ENCODE data around the gene CXorf49. TPM values are rescaled to one million over a fixed set of nuclear protein-coding genes. Genes with fewer than 3 reads are reported as not detected.
"Not testable (repeated sequence)": the region's sequence is repeated elsewhere in the genome, so short reads cannot be mapped to it uniquely, and the experiment has no call there.

Gene CXorf49
- polyA plus RNA-seq, 1 donor (not counting 4 experiments of a cell fraction or from before 2014, with no cell fraction given): not detected

DNA sequence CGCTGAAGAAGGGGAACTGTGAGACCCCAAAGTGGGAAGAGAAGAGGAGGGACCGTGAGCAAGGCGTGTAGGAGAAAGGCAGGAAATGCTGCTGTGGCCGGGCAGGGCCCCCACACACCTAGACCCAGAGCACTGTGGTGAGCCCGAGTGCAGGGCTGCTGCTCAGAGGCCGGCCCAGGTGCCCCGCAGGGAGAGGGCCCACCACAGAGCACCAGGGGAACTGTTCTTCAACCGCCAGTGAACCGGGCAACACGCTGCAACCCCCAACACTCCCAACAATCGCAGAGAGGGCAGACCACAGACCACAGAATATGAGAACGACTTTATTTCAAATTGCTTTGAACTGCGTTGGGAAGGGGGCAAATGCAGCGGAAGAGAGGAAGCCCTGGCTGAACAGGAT lies 4.0 kb downstream of the CXorf49 start:
- H3K4me2 ChIP-seq (ENCODE audit: control insufficient read depth, extremely low read depth, insufficient read depth, low read depth, low read length); H3K9ac ChIP-seq (ENCODE audit: control insufficient read depth, extremely low read depth, insufficient read depth, low read length); H3K9me3 ChIP-seq (ENCODE audit: control insufficient read depth, low read depth, low read length); H3K4me3 ChIP-seq (ENCODE audit: control insufficient read depth in 2 of 3, extremely low read depth in 1 of 3, insufficient read depth in 2 of 3, low read depth in 1 of 3, low read length in 3 of 3); H2AFZ ChIP-seq (ENCODE audit: control insufficient read depth, low read length); H4K20me1 ChIP-seq (ENCODE audit: control insufficient read depth, extremely low read depth, insufficient read depth, low read length); DNase-seq (ENCODE audit: low read depth, low spot score); FAIRE-seq; H3K27me3 ChIP-seq (ENCODE audit: control insufficient read depth, extremely low read depth, insufficient read depth, low read length); H3K36me3 ChIP-seq (ENCODE audit: control insufficient read depth in 2 of 2, extremely low read depth in 1 of 2, insufficient read depth in 2 of 2, low read length in 2 of 2); H3K79me2 ChIP-seq (ENCODE audit: control insufficient read depth, insufficient read depth, low read length); H3K9me1 ChIP-seq (ENCODE audit: control insufficient read depth, extremely low read depth, insufficient read depth, low read length); dilution Hi-C loops (cut with MboI; ENCODE audit: extremely low pct_ligation_motif_present, low sequenced_read_pairs); H3K4me1 ChIP-seq (ENCODE audit: control insufficient read depth, extremely low read depth, insufficient read depth, low read length); H3K27ac ChIP-seq (ENCODE audit: control insufficient read depth, insufficient read depth, low read length): not testable (repeated sequence)

DNA sequence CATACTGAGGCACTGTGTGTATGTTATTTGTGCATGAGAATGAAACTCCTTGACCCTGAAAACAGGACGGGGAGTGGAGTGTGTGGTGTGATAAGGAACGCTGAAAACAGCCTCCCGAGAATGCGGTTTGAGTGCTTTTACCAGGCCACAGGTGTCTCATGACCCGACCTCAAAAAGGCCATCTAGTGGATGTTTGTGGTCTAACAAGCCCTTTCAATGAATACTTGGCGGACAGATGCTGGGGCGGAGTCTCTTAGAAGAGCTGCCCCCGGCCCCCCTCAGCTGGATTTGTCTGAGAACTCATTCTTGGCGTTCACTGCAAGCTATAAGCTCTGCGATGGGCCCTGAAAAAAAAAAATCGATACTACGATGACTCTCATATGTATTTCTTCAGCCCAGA lies 15.2 kb downstream of the CXorf49 start:
- H3K9me1 ChIP-seq (ENCODE audit: control insufficient read depth, extremely low read depth, insufficient read depth, low read length); FAIRE-seq; H3K27ac ChIP-seq (ENCODE audit: control insufficient read depth, insufficient read depth, low read length); H3K9ac ChIP-seq (ENCODE audit: control insufficient read depth, extremely low read depth, insufficient read depth, low read length); H3K4me3 ChIP-seq (ENCODE audit: control insufficient read depth in 2 of 3, extremely low read depth in 1 of 3, insufficient read depth in 2 of 3, low read depth in 1 of 3, low read length in 3 of 3); H2AFZ ChIP-seq (ENCODE audit: control insufficient read depth, low read length); H4K20me1 ChIP-seq (ENCODE audit: control insufficient read depth, extremely low read depth, insufficient read depth, low read length); H3K9me3 ChIP-seq (ENCODE audit: control insufficient read depth, low read depth, low read length); H3K79me2 ChIP-seq (ENCODE audit: control insufficient read depth, insufficient read depth, low read length); H3K4me2 ChIP-seq (ENCODE audit: control insufficient read depth, extremely low read depth, insufficient read depth, low read depth, low read length); H3K36me3 ChIP-seq (ENCODE audit: control insufficient read depth in 2 of 2, extremely low read depth in 1 of 2, insufficient read depth in 2 of 2, low read length in 2 of 2); H3K4me1 ChIP-seq (ENCODE audit: control insufficient read depth, extremely low read depth, insufficient read depth, low read length); dilution Hi-C loops (cut with MboI; ENCODE audit: extremely low pct_ligation_motif_present, low sequenced_read_pairs); DNase-seq (ENCODE audit: low read depth, low spot score); H3K27me3 ChIP-seq (ENCODE audit: control insufficient read depth, extremely low read depth, insufficient read depth, low read length): not testable (repeated sequence)

DNA sequence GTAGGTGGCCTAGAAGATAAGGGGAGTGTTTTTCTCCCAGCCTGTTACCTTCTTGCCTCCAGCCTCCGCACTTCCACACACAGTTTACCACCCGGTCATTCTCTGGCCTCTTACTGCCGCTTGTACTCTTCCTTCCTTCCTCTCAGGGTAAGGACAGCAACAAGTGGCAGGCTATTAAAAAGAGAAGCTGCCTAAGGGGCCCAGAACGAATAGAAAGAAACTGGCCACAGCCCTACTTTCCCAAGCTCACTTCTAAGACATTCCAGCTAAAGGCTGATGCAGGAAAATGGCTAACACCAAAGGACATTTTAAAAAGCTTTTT lies 19.1 kb downstream of the CXorf49 start:
- H4K20me1 ChIP-seq (ENCODE audit: control insufficient read depth, extremely low read depth, insufficient read depth, low read length); H3K4me2 ChIP-seq (ENCODE audit: control insufficient read depth, extremely low read depth, insufficient read depth, low read depth, low read length); FAIRE-seq; H3K79me2 ChIP-seq (ENCODE audit: control insufficient read depth, insufficient read depth, low read length); H3K4me3 ChIP-seq (ENCODE audit: control insufficient read depth in 2 of 3, extremely low read depth in 1 of 3, insufficient read depth in 2 of 3, low read depth in 1 of 3, low read length in 3 of 3); H2AFZ ChIP-seq (ENCODE audit: control insufficient read depth, low read length); H3K4me1 ChIP-seq (ENCODE audit: control insufficient read depth, extremely low read depth, insufficient read depth, low read length); H3K9ac ChIP-seq (ENCODE audit: control insufficient read depth, extremely low read depth, insufficient read depth, low read length); H3K9me3 ChIP-seq (ENCODE audit: control insufficient read depth, low read depth, low read length); H3K36me3 ChIP-seq (ENCODE audit: control insufficient read depth in 2 of 2, extremely low read depth in 1 of 2, insufficient read depth in 2 of 2, low read length in 2 of 2); H3K9me1 ChIP-seq (ENCODE audit: control insufficient read depth, extremely low read depth, insufficient read depth, low read length); H3K27ac ChIP-seq (ENCODE audit: control insufficient read depth, insufficient read depth, low read length); H3K27me3 ChIP-seq (ENCODE audit: control insufficient read depth, extremely low read depth, insufficient read depth, low read length); dilution Hi-C loops (cut with MboI; ENCODE audit: extremely low pct_ligation_motif_present, low sequenced_read_pairs); DNase-seq (ENCODE audit: low read depth, low spot score): not testable (repeated sequence)

DNA sequence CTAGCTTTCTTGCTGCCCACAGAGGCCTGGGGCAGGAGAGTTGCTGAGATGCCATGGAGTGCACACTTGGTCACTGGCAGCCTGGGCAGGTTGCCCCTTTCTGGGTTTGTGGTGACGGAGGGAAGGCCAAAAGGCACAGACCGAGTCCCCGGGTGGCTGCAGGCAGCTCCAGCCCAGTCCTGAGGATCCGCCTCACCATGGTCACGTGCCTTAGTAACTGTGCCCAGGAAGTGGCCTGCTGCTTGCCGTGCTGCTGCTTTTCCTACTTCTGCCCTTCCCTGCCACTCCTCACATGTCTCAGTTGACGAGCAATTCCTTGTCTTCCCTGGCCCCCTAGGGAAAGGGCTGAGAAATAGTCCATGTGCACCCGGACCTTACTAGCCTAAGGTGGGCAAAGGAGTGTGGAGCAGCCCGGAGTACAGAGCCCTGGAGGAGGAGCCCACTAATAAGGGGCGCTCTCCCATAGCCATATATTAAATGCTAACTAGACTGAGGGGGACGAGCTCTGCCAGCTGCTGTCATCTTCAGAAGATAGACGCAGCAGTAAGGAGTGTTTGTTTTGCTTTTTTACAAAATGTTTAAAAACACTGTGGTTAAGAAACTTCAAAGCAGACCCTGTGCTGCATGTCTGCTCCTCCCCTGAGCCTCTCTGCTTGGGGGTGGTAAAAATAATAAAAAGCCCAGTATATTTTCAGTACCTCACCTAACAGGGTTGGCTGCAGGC lies 19.6 kb downstream of the CXorf49 start:
- FAIRE-seq; H3K4me3 ChIP-seq (ENCODE audit: control insufficient read depth in 2 of 3, extremely low read depth in 1 of 3, insufficient read depth in 2 of 3, low read depth in 1 of 3, low read length in 3 of 3); H3K9ac ChIP-seq (ENCODE audit: control insufficient read depth, extremely low read depth, insufficient read depth, low read length); H2AFZ ChIP-seq (ENCODE audit: control insufficient read depth, low read length); dilution Hi-C loops (cut with MboI; ENCODE audit: extremely low pct_ligation_motif_present, low sequenced_read_pairs); H3K36me3 ChIP-seq (ENCODE audit: control insufficient read depth in 2 of 2, extremely low read depth in 1 of 2, insufficient read depth in 2 of 2, low read length in 2 of 2); H3K4me1 ChIP-seq (ENCODE audit: control insufficient read depth, extremely low read depth, insufficient read depth, low read length); H4K20me1 ChIP-seq (ENCODE audit: control insufficient read depth, extremely low read depth, insufficient read depth, low read length); H3K79me2 ChIP-seq (ENCODE audit: control insufficient read depth, insufficient read depth, low read length); H3K9me1 ChIP-seq (ENCODE audit: control insufficient read depth, extremely low read depth, insufficient read depth, low read length); DNase-seq (ENCODE audit: low read depth, low spot score); H3K4me2 ChIP-seq (ENCODE audit: control insufficient read depth, extremely low read depth, insufficient read depth, low read depth, low read length); H3K9me3 ChIP-seq (ENCODE audit: control insufficient read depth, low read depth, low read length); H3K27me3 ChIP-seq (ENCODE audit: control insufficient read depth, extremely low read depth, insufficient read depth, low read length); H3K27ac ChIP-seq (ENCODE audit: control insufficient read depth, insufficient read depth, low read length): not testable (repeated sequence)

DNA sequence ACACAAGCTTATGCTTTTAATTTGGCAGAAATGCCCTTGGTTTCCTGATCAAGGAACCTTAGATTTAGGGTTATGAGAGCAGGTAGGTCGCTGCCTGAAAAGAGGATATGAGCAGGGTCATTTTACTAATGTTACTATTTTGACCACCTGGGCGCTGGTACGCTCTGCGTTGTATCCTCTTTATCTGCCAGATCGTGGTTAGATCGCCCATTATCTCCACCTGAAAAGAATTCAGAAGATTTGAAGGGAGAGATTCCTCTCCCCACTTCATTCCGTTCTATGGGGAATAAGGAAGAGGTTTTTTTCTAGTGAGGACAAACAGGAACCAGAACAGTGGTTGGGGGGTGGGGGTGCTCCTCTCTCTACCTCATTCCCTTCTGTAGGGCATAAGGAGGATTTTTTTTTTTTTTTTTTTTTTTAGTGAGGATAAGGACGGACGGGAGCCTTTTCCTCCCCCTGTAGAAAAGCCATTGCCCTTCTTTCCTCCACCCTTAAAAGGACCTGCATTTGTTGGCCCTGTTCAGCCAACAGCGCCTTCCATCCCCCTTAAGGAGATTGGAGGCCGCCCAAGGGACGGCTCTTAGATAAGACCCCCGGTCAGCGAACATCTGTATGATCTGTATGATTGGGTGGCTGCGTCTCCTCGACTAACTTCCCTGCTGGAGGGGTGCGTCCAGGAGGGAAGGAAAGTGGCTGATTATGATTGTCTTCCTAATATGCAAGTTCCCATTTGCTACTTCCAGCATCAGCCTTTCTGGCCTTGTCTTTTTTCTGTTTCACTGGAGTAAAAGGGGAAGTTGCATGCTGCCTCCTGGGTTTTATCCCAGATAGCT lies 20.4 kb downstream of the CXorf49 start:
- FAIRE-seq; DNase-seq (ENCODE audit: low read depth, low spot score); H3K9me3 ChIP-seq (ENCODE audit: control insufficient read depth, low read depth, low read length); H4K20me1 ChIP-seq (ENCODE audit: control insufficient read depth, extremely low read depth, insufficient read depth, low read length); H3K27me3 ChIP-seq (ENCODE audit: control insufficient read depth, extremely low read depth, insufficient read depth, low read length); H3K79me2 ChIP-seq (ENCODE audit: control insufficient read depth, insufficient read depth, low read length); H3K9ac ChIP-seq (ENCODE audit: control insufficient read depth, extremely low read depth, insufficient read depth, low read length); H2AFZ ChIP-seq (ENCODE audit: control insufficient read depth, low read length); H3K4me3 ChIP-seq (ENCODE audit: control insufficient read depth in 2 of 3, extremely low read depth in 1 of 3, insufficient read depth in 2 of 3, low read depth in 1 of 3, low read length in 3 of 3); H3K4me2 ChIP-seq (ENCODE audit: control insufficient read depth, extremely low read depth, insufficient read depth, low read depth, low read length); H3K27ac ChIP-seq (ENCODE audit: control insufficient read depth, insufficient read depth, low read length); H3K4me1 ChIP-seq (ENCODE audit: control insufficient read depth, extremely low read depth, insufficient read depth, low read length); H3K9me1 ChIP-seq (ENCODE audit: control insufficient read depth, extremely low read depth, insufficient read depth, low read length); H3K36me3 ChIP-seq (ENCODE audit: control insufficient read depth in 2 of 2, extremely low read depth in 1 of 2, insufficient read depth in 2 of 2, low read length in 2 of 2); dilution Hi-C loops (cut with MboI; ENCODE audit: extremely low pct_ligation_motif_present, low sequenced_read_pairs): not testable (repeated sequence)
